Fibroblast of lung (primary cell): ENCODE results near the gene PLSCR1. TPM values are rescaled to one million over a fixed set of nuclear protein-coding genes. Genes with fewer than 3 reads are reported as not detected.

Source experiments
- DNase-seq, 2 donors: peaks; one replicate each; pipeline versions ENCODE4 v3.0.0 to v3.0.0-alpha.2; 2010; ENCODE audit warnings: low read depth in 2 of 2
- H2AFZ ChIP-seq: 2 replicates; pipeline ENCODE4 v1.5.1; 2012; ENCODE audit warnings: low read length, control low read depth, inconsistent platforms
- H3K27ac ChIP-seq: 2 replicates; pipeline ENCODE4 v1.5.1; 2011; ENCODE audit warnings: low read length, control low read depth; ENCODE audit not compliant: insufficient read depth
- H3K27me3 ChIP-seq: 2 replicates; pipeline ENCODE4 v1.5.1; 2011; ENCODE audit warnings: mild to moderate bottlenecking, low read length; ENCODE audit not compliant: control insufficient read depth, insufficient read depth
- H3K36me3 ChIP-seq: 2 replicates; pipeline ENCODE4 v1.5.1; 2011; ENCODE audit warnings: low read length; ENCODE audit not compliant: control insufficient read depth, insufficient read depth
- H3K4me1 ChIP-seq: 2 replicates; pipeline ENCODE4 v1.5.1; 2011; ENCODE audit warnings: low read length; ENCODE audit not compliant: control insufficient read depth, insufficient read depth; ENCODE audit errors: extremely low read depth
- H3K4me2 ChIP-seq: 2 replicates; pipeline ENCODE4 v1.5.1; 2011; ENCODE audit warnings: low read length, control low read depth; ENCODE audit not compliant: insufficient read depth; ENCODE audit errors: extremely low read depth
- H3K4me3 ChIP-seq, 4 experiments: fragments of 200-600 bp in 1 of 4; sonication (generic) in 1 of 4; replicated peaks in 1 of 4; 2 replicates each; pipeline ENCODE4 v1.5.1; 2011 to 2016; ENCODE audit warnings: low read length in 4 of 4, low read depth in 3 of 4, mild to moderate bottlenecking in 3 of 4, control low read depth in 2 of 4, inconsistent platforms in 1 of 4, mixed read lengths in 1 of 4; ENCODE audit not compliant: insufficient read depth in 1 of 4; ENCODE audit errors: control extremely low read depth in 1 of 4
- H3K79me2 ChIP-seq: 2 replicates; pipeline ENCODE4 v1.5.1; 2012; ENCODE audit warnings: mild to moderate bottlenecking, low read length, inconsistent platforms; ENCODE audit not compliant: control insufficient read depth, insufficient read depth
- H3K9ac ChIP-seq: 2 replicates; pipeline ENCODE4 v1.5.1; 2011; ENCODE audit warnings: mild to moderate bottlenecking, low read length, control low read depth; ENCODE audit not compliant: insufficient read depth
- H3K9me3 ChIP-seq: 2 replicates; pipeline ENCODE4 v1.5.1; 2012; ENCODE audit warnings: low read depth, low read length; ENCODE audit not compliant: control insufficient read depth, insufficient read depth
- H4K20me1 ChIP-seq: 2 replicates; pipeline ENCODE4 v1.5.1; 2011; ENCODE audit warnings: low read length; ENCODE audit not compliant: control insufficient read depth, insufficient read depth; ENCODE audit errors: extremely low read depth
- EZH2 ChIP-seq: IDR thresholded peaks from 2 replicates; pipeline ENCODE4 v1.5.1; 2012; ENCODE audit warnings: low read length, control low read depth, mild to moderate bottlenecking; ENCODE audit errors: missing control alignments
- polyA plus RNA-seq, 2 donors: library from polyadenylated mRNA; depleted of rRNA in 1 of 2; stranded (reverse) in 1 of 2; unstranded in 1 of 2; fragments of >200 nt; gene quantifications; 2 replicates each; pipeline ENCODE4 v1.2.1, GENCODE V29; 2011 to 2012; ENCODE audit warnings: missing spikeins in 1 of 2
- total RNA-seq: library from RNA; depleted of rRNA; stranded (reverse); fragments of >200 nt; gene quantifications from 2 replicates; pipeline ENCODE4 v1.2.1, GENCODE V29; 2014
- TF ChIP-seq, protein P1 (sequence below), 2 donors: IDR thresholded peaks in 1 of 2; conservative IDR thresholded peaks in 1 of 2; 1 replicate in 1 of 2; 2 replicates in 1 of 2; pipeline ENCODE4 v1.5.1; 2011 to 2012; ENCODE audit warnings: low read length in 2 of 2, control low read depth in 1 of 2, inconsistent platforms in 1 of 2, low read depth in 1 of 2, mild to moderate bottlenecking in 1 of 2

PLSCR1 gene
- total and polyA plus RNA-seq, 2 donors (not counting 1 experiment from before 2014, with no cell fraction given) = 36.8 to 73.3 TPM

DNA sequence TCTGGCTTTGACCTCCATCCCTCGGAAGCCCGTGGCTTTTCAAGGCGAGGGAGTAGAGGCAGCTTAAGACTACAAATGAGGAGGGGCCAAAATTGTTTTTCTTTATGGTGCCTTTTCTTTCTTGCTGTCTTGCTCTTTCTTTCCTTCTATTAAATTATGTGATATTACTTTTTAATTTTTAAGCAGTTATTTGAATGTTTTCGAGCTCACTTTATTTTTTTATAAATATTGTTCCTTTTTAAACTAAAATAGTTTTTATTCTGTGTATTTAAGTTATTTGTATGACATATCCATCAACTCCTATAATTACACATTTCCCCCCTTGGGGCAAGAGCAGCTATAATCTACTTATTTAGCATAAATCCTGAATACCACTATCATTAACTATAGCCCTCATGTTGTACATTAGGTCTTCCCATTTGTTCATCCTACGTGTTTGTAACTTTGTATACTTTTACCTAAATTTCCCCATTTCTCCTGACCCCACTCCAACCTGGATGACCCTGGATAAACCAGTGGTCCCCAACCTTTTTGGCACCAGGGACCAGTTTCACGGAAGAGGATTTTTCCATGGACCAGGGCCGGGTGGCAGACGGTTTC lies 622 bp upstream of the PLSCR1 start:
- H3K4me2 ChIP-seq = peak overlapping the region; percentile 78
- H4K20me1 ChIP-seq = no peaks in the 10 kb centered on the region
- no peak for DNase-seq
- H3K79me2 ChIP-seq = peaks cover 12% of the 10 kb centered on the region
- H3K4me1 ChIP-seq = no peaks in the 10 kb centered on the region
- no peaks in the 10 kb centered on the region for H3K27me3 ChIP-seq
- H3K9ac ChIP-seq = peak overlapping the region; percentile 65
- H3K36me3 ChIP-seq = no peaks in the 10 kb centered on the region
- H2AFZ ChIP-seq = peak overlapping the region; percentile 87
- H3K9me3 ChIP-seq = no peaks in the 10 kb centered on the region
- no peak for TF ChIP-seq EZH2
- TF ChIP-seq, protein P1, sequence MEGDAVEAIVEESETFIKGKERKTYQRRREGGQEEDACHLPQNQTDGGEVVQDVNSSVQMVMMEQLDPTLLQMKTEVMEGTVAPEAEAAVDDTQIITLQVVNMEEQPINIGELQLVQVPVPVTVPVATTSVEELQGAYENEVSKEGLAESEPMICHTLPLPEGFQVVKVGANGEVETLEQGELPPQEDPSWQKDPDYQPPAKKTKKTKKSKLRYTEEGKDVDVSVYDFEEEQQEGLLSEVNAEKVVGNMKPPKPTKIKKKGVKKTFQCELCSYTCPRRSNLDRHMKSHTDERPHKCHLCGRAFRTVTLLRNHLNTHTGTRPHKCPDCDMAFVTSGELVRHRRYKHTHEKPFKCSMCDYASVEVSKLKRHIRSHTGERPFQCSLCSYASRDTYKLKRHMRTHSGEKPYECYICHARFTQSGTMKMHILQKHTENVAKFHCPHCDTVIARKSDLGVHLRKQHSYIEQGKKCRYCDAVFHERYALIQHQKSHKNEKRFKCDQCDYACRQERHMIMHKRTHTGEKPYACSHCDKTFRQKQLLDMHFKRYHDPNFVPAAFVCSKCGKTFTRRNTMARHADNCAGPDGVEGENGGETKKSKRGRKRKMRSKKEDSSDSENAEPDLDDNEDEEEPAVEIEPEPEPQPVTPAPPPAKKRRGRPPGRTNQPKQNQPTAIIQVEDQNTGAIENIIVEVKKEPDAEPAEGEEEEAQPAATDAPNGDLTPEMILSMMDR (conservative IDR thresholded peaks at IDR 0.05 in 1 of 2, IDR thresholded peaks at IDR 0.05 in 1 of 2; ENCODE audit: low read depth in 1 of 2, low read length in 2 of 2) = no peak
- peak overlapping the region; percentile 93 for H3K27ac ChIP-seq
- H3K4me3 ChIP-seq = peak overlapping the region; percentile 85 to 89 (median 86)

DNA sequence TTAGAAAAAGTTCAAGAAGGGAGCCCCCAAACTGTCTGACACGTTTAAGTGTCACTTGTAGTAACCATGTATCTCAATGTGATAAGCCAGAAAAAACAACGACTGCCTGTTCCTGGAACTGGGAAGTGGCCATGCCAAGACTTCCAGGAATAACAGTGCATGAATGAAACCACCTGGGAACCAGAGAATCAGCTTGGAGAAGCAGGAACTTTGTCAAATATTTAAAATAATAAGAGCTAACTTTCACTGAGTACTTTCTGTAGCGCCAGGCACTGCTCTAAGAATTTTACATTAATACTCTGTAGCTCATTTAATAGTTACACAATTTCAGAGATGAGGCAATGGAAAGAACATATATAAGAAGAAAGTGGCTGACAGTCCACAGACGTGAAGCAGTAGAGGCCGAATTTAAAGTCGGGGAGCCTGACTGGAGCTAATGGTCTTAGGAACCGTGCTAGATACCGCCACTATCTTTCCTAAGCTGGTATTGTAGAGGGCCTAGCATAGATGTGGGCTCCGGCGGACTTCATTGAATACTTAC lies 876 bp downstream of the PLSCR1 start:
- H3K4me2 ChIP-seq = peak overlapping the region; percentile 87
- H3K36me3 ChIP-seq = no peaks in the 10 kb centered on the region
- peak overlapping the region; percentile 85 to 89 (median 86) for H3K4me3 ChIP-seq
- H2AFZ ChIP-seq = no peak overlapping the region
- peaks cover 19% of the 10 kb centered on the region for H3K79me2 ChIP-seq
- peak overlapping the region; percentile 93 for H3K27ac ChIP-seq
- no peaks in the 10 kb centered on the region for H3K27me3 ChIP-seq
- no peaks in the 10 kb centered on the region for H4K20me1 ChIP-seq
- TF ChIP-seq EZH2 = no peak
- TF ChIP-seq, protein P1 (conservative IDR thresholded peaks at IDR 0.05 in 1 of 2, IDR thresholded peaks at IDR 0.05 in 1 of 2; ENCODE audit: low read depth in 1 of 2, low read length in 2 of 2) = no peak
- DNase-seq = peak; percentile 50 to 59
- no peaks in the 10 kb centered on the region for H3K9me3 ChIP-seq
- peak overlapping the region; percentile 97 for H3K9ac ChIP-seq
- no peaks in the 10 kb centered on the region for H3K4me1 ChIP-seq

- no peak overlapping the region for H2AFZ ChIP-seq
- H3K27me3 ChIP-seq = no peaks in the 10 kb centered on the region
- H3K9ac ChIP-seq = no peak overlapping the region
- no peaks in the 10 kb centered on the region for H3K4me1 ChIP-seq
- TF ChIP-seq, protein P1 (conservative IDR thresholded peaks at IDR 0.05 in 1 of 2, IDR thresholded peaks at IDR 0.05 in 1 of 2; ENCODE audit: low read depth in 1 of 2, low read length in 2 of 2) = no peak
- TF ChIP-seq EZH2 = no peak
- peak overlapping the region; percentile 87 for H3K4me2 ChIP-seq
- no peaks in the 10 kb centered on the region for H4K20me1 ChIP-seq
- H3K4me3 ChIP-seq = peak overlapping the region; percentile 85 to 89 (median 86)
- no peaks in the 10 kb centered on the region for H3K36me3 ChIP-seq
- no peaks in the 10 kb centered on the region for H3K9me3 ChIP-seq
- peaks cover 19% of the 10 kb centered on the region for H3K79me2 ChIP-seq
- no peak for DNase-seq
- peak overlapping the region; percentile 93 for H3K27ac ChIP-seq
Measured at GRCh38 chr3:146542978-146543377, 1.4 kb downstream of the PLSCR1 start.
